A673 (cell line): ENCODE measurements around the gene MS4A8. TPM values are rescaled to one million over a fixed set of nuclear protein-coding genes. Genes with fewer than 3 reads are reported as not detected.
"Not testable (repeated sequence)": the region's sequence is repeated elsewhere in the genome, so short reads cannot be mapped to it uniquely, and the experiment has no call there.

ENCODE experiments used
- BruUV-seq: library from RNA; stranded (reverse); fragments of 400-500 nt; replicated peaks from 2 replicates; lab custom pipeline; 2021; lab: Mats Ljungman, UMichigan
- CTCF ChIA-PET: fragments of 300-600 bp; sonication (Branson Sonifier 250); formaldehyde crosslinking; loops from one replicate; lab custom pipeline; 2022; ENCODE audit warnings: antibody characterized with exemption; lab: Charles Lee
- POLR2A ChIA-PET: fragments of 300-600 bp; sonication (Branson Sonifier 250); formaldehyde crosslinking; loops from one replicate; lab custom pipeline; 2022; ENCODE audit warnings: antibody characterized with exemption; ENCODE audit not compliant: low non-redundant PET; lab: Charles Lee
- DNase-seq: peaks from one replicate; pipeline ENCODE4 v3.0.0-alpha.2; 2015; ENCODE audit warnings: low spot score
- H3K27ac ChIP-seq: fragments of 200-600 bp; sonication (generic); 2 replicates; pipeline ENCODE4 v1.5.1; 2016; ENCODE audit warnings: mixed run types, low read depth, mild to moderate bottlenecking, mixed read lengths, antibody characterized with exemption, low read length; ENCODE audit not compliant: poor library complexity, severe bottlenecking
- H3K27me3 ChIP-seq: fragments of 200-600 bp; sonication (generic); replicated peaks from 2 replicates; pipeline ENCODE4 v1.6.1; 2017; ENCODE audit warnings: mixed run types, low read depth, mild to moderate bottlenecking, mixed read lengths, antibody characterized with exemption, low read length; ENCODE audit not compliant: insufficient read depth, poor library complexity
- H3K36me3 ChIP-seq: fragments of 200-600 bp; sonication (generic); 2 replicates; pipeline ENCODE4 v1.6.1; 2016; ENCODE audit warnings: mixed run types, mild to moderate bottlenecking, mixed read lengths, antibody characterized with exemption, low read length; ENCODE audit not compliant: insufficient read depth, poor library complexity, severe bottlenecking
- H3K4me1 ChIP-seq: fragments of 200-600 bp; sonication (generic); 2 replicates; pipeline ENCODE4 v1.6.1; 2017; ENCODE audit warnings: mixed run types, mild to moderate bottlenecking, mixed read lengths, antibody characterized with exemption, low read length; ENCODE audit not compliant: insufficient read depth, poor library complexity, severe bottlenecking
- H3K4me3 ChIP-seq: fragments of 200-600 bp; sonication (generic); 2 replicates; pipeline ENCODE4 v1.5.1; 2016; ENCODE audit warnings: low read depth, mixed run types, mild to moderate bottlenecking, mixed read lengths, low read length; ENCODE audit not compliant: poor library complexity, severe bottlenecking
- H3K9me3 ChIP-seq: fragments of 200-600 bp; sonication (generic); 2 replicates; pipeline ENCODE4 v1.6.1; 2016; ENCODE audit warnings: mixed run types, low read depth, mild to moderate bottlenecking, mixed read lengths, antibody characterized with exemption, low read length; ENCODE audit not compliant: poor library complexity, severe bottlenecking
- EZH2 ChIP-seq: fragments of 200-600 bp; sonication (generic); IDR thresholded peaks from 2 replicates; pipeline ENCODE4 v1.6.1; 2017; ENCODE audit warnings: borderline replicate concordance, low read depth, mild to moderate bottlenecking, mixed read lengths, antibody characterized with exemption, low read length; ENCODE audit not compliant: poor library complexity, severe bottlenecking
- intact Hi-C: fragments of 100-400 bp; cut with micrococcal nuclease; formaldehyde crosslinking; loops from one replicate; pipeline ENCODE4 v1.10.0; 2022; ENCODE audit not compliant: unreplicated experiment
- total RNA-seq: library from RNA; stranded (reverse); gene quantifications from 2 replicates; pipeline ENCODE4 v1.2.3, GENCODE V29; 2021
- TF ChIP-seq, protein P1 (sequence below): fragments of 300-800, 200-600 bp; sonication (generic); conservative IDR thresholded peaks from 2 replicates; pipeline ENCODE4 v1.5.1; 2017; ENCODE audit warnings: low read depth, mild to moderate bottlenecking, antibody characterized with exemption, low read length, moderate library complexity, mixed read lengths

MS4A8 gene
- total RNA-seq, 1 experiment from 2014 or later, result 1.5 TPM

DNA sequence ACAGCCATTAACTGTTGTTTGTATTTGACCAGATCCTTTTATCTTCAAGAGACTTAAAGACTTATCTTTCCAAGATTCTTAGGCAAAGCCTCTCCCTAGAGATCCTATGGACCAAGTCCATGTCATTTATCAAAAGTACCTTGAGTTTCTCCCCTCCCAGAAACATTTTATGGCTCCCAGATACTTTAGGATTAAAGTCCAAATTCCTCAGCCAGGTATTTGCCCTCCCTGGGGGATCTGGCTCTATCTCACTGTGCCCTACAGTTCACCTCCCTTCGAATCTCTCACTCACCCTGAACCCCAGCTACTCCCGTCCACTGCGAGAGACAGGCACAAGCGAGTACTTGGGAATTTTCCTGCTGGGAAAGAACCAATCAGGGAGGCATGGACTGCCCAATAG is 11.9 kb downstream of the MS4A8 start:
- H3K27ac ChIP-seq, result no peak overlapping the region
- H3K9me3 ChIP-seq, result no peaks in the 10 kb centered on the region
- TF ChIP-seq, protein P1, sequence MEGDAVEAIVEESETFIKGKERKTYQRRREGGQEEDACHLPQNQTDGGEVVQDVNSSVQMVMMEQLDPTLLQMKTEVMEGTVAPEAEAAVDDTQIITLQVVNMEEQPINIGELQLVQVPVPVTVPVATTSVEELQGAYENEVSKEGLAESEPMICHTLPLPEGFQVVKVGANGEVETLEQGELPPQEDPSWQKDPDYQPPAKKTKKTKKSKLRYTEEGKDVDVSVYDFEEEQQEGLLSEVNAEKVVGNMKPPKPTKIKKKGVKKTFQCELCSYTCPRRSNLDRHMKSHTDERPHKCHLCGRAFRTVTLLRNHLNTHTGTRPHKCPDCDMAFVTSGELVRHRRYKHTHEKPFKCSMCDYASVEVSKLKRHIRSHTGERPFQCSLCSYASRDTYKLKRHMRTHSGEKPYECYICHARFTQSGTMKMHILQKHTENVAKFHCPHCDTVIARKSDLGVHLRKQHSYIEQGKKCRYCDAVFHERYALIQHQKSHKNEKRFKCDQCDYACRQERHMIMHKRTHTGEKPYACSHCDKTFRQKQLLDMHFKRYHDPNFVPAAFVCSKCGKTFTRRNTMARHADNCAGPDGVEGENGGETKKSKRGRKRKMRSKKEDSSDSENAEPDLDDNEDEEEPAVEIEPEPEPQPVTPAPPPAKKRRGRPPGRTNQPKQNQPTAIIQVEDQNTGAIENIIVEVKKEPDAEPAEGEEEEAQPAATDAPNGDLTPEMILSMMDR, result no peak
- TF ChIP-seq EZH2, result no peak
- BruUV-seq, result no TSS peak
- no peaks in the 10 kb centered on the region for H3K4me1 ChIP-seq
- no peak for DNase-seq
- intact Hi-C loops, result no loop called here
- H3K36me3 ChIP-seq, result no peaks in the 10 kb centered on the region
- no peak overlapping the region for H3K4me3 ChIP-seq
- ChIA-PET CTCF (no interaction called here), POLR2A (no interaction called here)
- H3K27me3 ChIP-seq, result peaks cover 13% of the 10 kb centered on the region

DNA sequence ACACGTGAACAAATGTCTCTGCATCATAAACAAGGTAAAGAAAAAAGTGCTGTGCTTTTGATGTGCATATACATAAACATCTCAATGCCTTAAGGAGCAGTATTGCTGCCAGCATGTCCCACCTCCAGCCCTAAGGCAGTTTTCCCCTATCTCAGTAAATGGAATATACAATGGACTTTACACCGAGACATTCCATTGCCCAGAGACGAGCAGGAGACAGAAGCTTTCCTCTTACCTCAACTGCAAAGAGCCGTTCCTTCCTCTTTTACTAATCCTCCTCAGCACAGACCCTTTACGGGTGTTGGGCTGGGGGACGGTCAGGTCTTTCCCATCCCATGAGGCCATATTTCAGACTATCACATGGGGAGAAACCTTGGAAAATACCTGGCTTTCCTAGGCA is 14.0 kb downstream of the MS4A8 start:
- POLR2A ChIA-PET, H3K9me3 ChIP-seq, intact Hi-C loops, CTCF ChIA-PET, H3K36me3 ChIP-seq, DNase-seq, H3K27ac ChIP-seq, BruUV-seq, H3K4me3 ChIP-seq, H3K4me1 ChIP-seq: not testable (repeated sequence)
- H3K27me3 ChIP-seq, result peaks cover 11% of the 10 kb centered on the region

DNA sequence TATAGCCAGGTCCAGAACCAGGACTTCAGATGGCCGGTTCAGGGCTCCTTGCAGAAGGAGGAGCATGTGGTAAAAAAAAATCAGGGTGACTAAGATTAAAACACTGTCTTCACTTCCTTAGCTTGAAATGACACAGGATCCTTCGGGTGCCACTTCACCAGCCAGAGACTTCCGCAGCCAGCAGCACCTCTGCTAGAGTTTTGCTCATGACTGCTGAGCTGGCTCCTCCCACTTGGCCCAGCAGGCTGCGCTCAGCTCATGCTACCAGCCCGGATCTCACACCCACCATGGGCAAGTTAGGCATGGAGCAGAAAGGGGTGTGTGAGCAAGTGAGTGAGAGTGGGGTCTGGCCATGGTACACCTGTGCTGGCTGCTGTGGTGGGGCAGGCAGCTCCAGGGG is 18.5 kb downstream of the MS4A8 start:
- no peak for DNase-seq
- POLR2A ChIA-PET, result no interaction called here
- CTCF ChIA-PET, result no interaction called here
- no peaks in the 10 kb centered on the region for H3K9me3 ChIP-seq
- H3K27me3 ChIP-seq, result peaks cover 8% of the 10 kb centered on the region
- no peak overlapping the region for H3K4me3 ChIP-seq
- H3K36me3 ChIP-seq, result no peaks in the 10 kb centered on the region
- no TSS peak for BruUV-seq
- no peaks in the 10 kb centered on the region for H3K4me1 ChIP-seq
- intact Hi-C loops, result no loop called here
- no peak for TF ChIP-seq EZH2
- TF ChIP-seq, protein P1, result no peak
- no peak overlapping the region for H3K27ac ChIP-seq

DNA sequence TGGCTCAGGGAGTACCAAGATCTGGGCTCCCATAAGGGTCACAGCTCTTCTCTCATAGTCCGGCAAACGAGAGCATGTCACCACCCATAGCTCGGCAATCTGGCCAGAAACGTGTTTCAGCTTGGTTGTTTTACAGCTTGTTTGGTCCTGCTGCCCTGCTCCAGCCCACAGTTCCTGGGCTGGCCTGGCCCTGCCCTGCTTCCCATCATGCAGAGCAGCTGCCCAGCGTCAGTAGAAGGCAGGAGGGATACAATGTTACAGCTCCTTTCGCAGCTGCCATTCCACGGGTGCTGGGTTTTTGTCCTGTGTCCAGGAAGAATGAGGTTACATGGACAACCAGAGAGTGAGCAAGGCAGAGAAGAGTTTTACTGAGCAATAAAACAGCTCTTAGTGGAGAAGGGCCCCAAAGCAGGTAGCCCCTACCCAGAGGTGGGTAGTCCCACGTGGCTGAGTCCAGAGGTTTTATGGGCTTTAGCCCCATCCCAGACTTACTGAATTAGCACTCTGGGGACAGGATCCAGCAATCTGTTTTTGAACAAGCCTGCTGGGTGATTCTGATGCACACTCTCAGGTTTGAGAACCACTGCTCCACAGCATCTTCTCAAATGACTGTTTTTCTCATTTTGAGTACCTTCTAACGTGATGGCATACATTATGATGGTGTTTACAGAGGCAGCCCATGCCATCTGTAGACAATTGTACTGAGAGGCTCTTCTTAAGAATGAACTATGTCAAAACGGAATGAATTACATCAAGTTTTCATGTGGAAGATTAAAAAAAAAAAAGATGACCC is 19.3 kb downstream of the MS4A8 start:
- Histone ChIP-seq H3K36me3 (no peaks in the 10 kb centered on the region), H3K9me3 (no peaks in the 10 kb centered on the region), H3K27ac (no peak overlapping the region), H3K27me3 (peaks cover 8% of the 10 kb centered on the region), H3K4me1 (no peaks in the 10 kb centered on the region), H3K4me3 (no peak overlapping the region)
- no TSS peak for BruUV-seq
- ChIA-PET CTCF (no interaction called here), POLR2A (no interaction called here)
- TF ChIP-seq, protein P1, result no peak
- no peak for TF ChIP-seq EZH2
- DNase-seq, result no peak
- intact Hi-C loops, result no loop called here
